Liver (tissue), 3 donors: ENCODE results near the gene PGAP1.

Experiments used
- EGR1 ChIP-seq, 2 donors: IDR thresholded peaks; 2 replicates each; pipeline ENCODE4 v1.6.1; 2016 to 2018; ENCODE audit warnings: antibody characterized with exemption in 2 of 2, low read depth in 2 of 2
- FOXA1 ChIP-seq: IDR thresholded peaks from 2 replicates; pipeline ENCODE4 v1.6.1; 2016; ENCODE audit warnings: antibody characterized with exemption
- GABPA ChIP-seq, 2 donors: IDR thresholded peaks in 1 of 2; conservative IDR thresholded peaks in 1 of 2; 2 replicates each; pipeline ENCODE4 v1.6.1; 2016; ENCODE audit warnings: antibody characterized with exemption in 2 of 2, mild to moderate bottlenecking in 1 of 2, moderate library complexity in 1 of 2
- HNF4G ChIP-seq: IDR thresholded peaks from 2 replicates; pipeline ENCODE4 v1.6.1; 2016; ENCODE audit warnings: antibody characterized with exemption
- JUND ChIP-seq, 2 donors: IDR thresholded peaks; 2 replicates each; pipeline ENCODE4 v1.6.1; 2016; ENCODE audit warnings: antibody characterized with exemption in 2 of 2
- MAX ChIP-seq: IDR thresholded peaks from 2 replicates; pipeline ENCODE4 v1.6.1; 2016; ENCODE audit warnings: antibody characterized with exemption
- RXRA ChIP-seq, 2 donors: IDR thresholded peaks; 2 replicates each; pipeline ENCODE4 v1.6.1; 2017 to 2018; ENCODE audit warnings: antibody characterized with exemption in 2 of 2, mild to moderate bottlenecking in 1 of 2
- TAF1 ChIP-seq: conservative IDR thresholded peaks from 2 replicates; pipeline ENCODE4 v1.6.1; 2016; ENCODE audit warnings: antibody characterized with exemption, mild to moderate bottlenecking
- YY1 ChIP-seq: IDR thresholded peaks from 2 replicates; pipeline ENCODE4 v1.6.1; 2016; ENCODE audit warnings: antibody characterized with exemption, mild to moderate bottlenecking
- TF ChIP-seq, protein P1 (sequence below): fragments of 150-350 bp; IDR thresholded peaks from 2 replicates; pipeline ENCODE4 v1.5.1; 2017; ENCODE audit warnings: improper control_type of control experiment, low read depth, low read length; ENCODE audit not compliant: missing input control
- TF ChIP-seq, protein P2 (sequence below): IDR thresholded peaks from 2 replicates; pipeline ENCODE4 v1.6.1; 2016; ENCODE audit warnings: antibody characterized with exemption, mild to moderate bottlenecking
- donor health status: healthy.
- donor health status: healthy.

GRCh38 chr2:196963961-196964360, 37.5 kb upstream of the PGAP1 start:
- TF ChIP-seq, protein P1, sequence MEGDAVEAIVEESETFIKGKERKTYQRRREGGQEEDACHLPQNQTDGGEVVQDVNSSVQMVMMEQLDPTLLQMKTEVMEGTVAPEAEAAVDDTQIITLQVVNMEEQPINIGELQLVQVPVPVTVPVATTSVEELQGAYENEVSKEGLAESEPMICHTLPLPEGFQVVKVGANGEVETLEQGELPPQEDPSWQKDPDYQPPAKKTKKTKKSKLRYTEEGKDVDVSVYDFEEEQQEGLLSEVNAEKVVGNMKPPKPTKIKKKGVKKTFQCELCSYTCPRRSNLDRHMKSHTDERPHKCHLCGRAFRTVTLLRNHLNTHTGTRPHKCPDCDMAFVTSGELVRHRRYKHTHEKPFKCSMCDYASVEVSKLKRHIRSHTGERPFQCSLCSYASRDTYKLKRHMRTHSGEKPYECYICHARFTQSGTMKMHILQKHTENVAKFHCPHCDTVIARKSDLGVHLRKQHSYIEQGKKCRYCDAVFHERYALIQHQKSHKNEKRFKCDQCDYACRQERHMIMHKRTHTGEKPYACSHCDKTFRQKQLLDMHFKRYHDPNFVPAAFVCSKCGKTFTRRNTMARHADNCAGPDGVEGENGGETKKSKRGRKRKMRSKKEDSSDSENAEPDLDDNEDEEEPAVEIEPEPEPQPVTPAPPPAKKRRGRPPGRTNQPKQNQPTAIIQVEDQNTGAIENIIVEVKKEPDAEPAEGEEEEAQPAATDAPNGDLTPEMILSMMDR, result no peak
- TF ChIP-seq, protein P2, sequence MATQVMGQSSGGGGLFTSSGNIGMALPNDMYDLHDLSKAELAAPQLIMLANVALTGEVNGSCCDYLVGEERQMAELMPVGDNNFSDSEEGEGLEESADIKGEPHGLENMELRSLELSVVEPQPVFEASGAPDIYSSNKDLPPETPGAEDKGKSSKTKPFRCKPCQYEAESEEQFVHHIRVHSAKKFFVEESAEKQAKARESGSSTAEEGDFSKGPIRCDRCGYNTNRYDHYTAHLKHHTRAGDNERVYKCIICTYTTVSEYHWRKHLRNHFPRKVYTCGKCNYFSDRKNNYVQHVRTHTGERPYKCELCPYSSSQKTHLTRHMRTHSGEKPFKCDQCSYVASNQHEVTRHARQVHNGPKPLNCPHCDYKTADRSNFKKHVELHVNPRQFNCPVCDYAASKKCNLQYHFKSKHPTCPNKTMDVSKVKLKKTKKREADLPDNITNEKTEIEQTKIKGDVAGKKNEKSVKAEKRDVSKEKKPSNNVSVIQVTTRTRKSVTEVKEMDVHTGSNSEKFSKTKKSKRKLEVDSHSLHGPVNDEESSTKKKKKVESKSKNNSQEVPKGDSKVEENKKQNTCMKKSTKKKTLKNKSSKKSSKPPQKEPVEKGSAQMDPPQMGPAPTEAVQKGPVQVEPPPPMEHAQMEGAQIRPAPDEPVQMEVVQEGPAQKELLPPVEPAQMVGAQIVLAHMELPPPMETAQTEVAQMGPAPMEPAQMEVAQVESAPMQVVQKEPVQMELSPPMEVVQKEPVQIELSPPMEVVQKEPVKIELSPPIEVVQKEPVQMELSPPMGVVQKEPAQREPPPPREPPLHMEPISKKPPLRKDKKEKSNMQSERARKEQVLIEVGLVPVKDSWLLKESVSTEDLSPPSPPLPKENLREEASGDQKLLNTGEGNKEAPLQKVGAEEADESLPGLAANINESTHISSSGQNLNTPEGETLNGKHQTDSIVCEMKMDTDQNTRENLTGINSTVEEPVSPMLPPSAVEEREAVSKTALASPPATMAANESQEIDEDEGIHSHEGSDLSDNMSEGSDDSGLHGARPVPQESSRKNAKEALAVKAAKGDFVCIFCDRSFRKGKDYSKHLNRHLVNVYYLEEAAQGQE, result no peak
- TF ChIP-seq JUND (IDR thresholded peaks at IDR 0.05) (no peak), MAX (no peak), EGR1 (IDR thresholded peaks at IDR 0.05; ENCODE audit: low read depth in 2 of 2) (no peak), FOXA1 (no peak), GABPA (IDR thresholded peaks at IDR 0.05 in 1 of 2, conservative IDR thresholded peaks at IDR 0.05 in 1 of 2) (no peak), RXRA (IDR thresholded peaks at IDR 0.05) (no peak), TAF1 (no peak), HNF4G (no peak), YY1 (no peak)
